Choroid plexus epithelial cell (primary cell): ENCODE results near the gene PRKCA.

Experiments
- DNase-seq: peaks from one replicate; pipeline ENCODE4 v3.0.0-alpha.2; 2010; ENCODE audit warnings: low read depth
- H3K4me3 ChIP-seq: 2 replicates; pipeline ENCODE4 v1.5.1; 2011; ENCODE audit warnings: low read depth, mild to moderate bottlenecking, control low read depth, low read length, moderate library complexity
- CTCF ChIP-seq: conservative IDR thresholded peaks from 2 replicates; pipeline ENCODE4 v1.5.1; 2011; ENCODE audit warnings: low read depth, mild to moderate bottlenecking, control low read depth, inconsistent platforms, low read length, moderate library complexity

Gene PRKCA

DNA sequence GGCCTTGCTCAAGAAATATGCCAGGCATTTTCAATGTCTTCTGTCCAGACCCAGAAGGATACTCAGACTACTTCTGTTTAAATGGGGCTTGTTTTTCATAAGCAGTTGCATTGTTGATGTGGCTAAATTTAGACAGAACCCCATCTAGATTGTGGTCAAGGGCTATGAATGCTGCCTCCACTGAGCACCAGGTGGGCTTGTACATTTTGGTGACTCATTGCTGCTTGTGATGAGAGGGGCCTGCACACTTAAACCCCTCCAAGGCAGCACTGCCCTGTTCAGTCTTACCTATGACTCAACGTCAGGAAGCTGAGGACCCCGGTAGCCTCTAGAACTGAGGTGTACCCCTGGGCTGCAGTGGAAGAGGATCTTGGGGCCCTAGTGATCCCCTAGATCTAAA lies 144.0 kb downstream of the PRKCA start:
- DNase-seq = peak; percentile 54
- no peak for TF ChIP-seq CTCF
- H3K4me3 ChIP-seq = no peak overlapping the region

- H3K4me3 ChIP-seq = no peak overlapping the region
- DNase-seq = no peak
- no peak for TF ChIP-seq CTCF
Measured at GRCh38 chr17:66447159-66447558, 144.7 kb downstream of the PRKCA start.

- no peak overlapping the region for H3K4me3 ChIP-seq
- no peak for TF ChIP-seq CTCF
- DNase-seq = no peak
Measured at GRCh38 chr17:66448026-66448639, 145.7 kb downstream of the PRKCA start.

DNA sequence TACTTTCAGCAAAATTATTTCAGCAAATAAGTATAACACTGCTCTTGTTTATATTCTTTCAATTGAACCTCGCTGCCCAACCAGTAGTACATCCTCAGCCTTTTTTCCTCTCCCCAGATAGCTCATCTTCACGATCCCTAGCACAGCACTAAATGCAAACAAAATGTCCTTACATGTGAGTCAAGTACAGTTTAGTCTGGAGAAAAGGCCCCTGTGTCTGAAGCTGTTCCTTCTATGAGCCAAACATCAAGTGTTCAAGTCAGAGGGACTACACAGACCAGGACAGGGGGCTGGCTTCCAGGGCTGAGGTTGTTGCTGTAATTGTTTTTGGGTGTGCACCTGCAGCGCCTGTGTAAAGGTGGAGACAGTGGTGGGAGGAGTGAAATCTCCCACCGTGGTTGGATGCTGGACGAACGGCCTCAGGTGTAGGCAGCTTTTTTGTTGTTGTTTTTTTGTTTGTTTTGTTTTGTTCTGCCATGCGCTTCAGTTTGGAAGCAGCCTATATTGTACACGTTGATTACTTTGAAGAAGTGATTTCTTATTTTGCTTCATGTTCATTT lies 147.1 kb downstream of the PRKCA start:
- DNase-seq = no peak
- TF ChIP-seq CTCF = no peak

GRCh38 chr17:66450008-66450851 lies 147.8 kb downstream of the PRKCA start:
- no peak overlapping the region for H3K4me3 ChIP-seq
- no peak for TF ChIP-seq CTCF
- peak; percentile 41 for DNase-seq

More for the DNA sequence above, 147.1 kb downstream of the PRKCA start:
- H3K4me3 ChIP-seq = no peak overlapping the region

DNA sequence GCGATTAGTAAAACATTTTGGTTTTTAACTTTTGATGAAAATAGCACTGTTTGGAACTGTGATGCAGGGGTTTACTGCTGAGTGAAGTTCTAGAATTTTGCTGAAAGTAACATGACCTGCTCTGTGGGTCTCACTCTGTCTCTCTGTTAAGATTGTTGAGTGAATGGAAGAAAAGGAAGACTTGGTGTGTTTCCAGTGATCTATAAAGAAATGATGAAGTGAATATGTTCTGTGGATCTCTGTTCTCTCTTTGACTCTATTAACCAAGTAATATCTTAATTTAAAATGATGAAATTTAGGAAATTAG lies 148.4 kb downstream of the PRKCA start:
- TF ChIP-seq CTCF = no peak
- H3K4me3 ChIP-seq = no peak overlapping the region
- no peak for DNase-seq
